Daoy (cell line): ENCODE measurements around the gene MPPED2. TPM values are rescaled to one million over a fixed set of nuclear protein-coding genes. Genes with fewer than 3 reads are reported as not detected.

Experiments used
- DNase-seq: peaks from one replicate; pipeline ENCODE4 v3.0.0-alpha.2; 2015; ENCODE audit warnings: low read depth
- total RNA-seq: library from RNA; depleted of rRNA; stranded (reverse); fragments of >200 nt; shearing (Covaris generic); gene quantifications from 2 replicates; pipeline ENCODE4 v1.2.3, GENCODE V29; 2014

The MPPED2 gene
- total RNA-seq, 1 experiment from 2014 or later, result 0.74 TPM

DNA sequence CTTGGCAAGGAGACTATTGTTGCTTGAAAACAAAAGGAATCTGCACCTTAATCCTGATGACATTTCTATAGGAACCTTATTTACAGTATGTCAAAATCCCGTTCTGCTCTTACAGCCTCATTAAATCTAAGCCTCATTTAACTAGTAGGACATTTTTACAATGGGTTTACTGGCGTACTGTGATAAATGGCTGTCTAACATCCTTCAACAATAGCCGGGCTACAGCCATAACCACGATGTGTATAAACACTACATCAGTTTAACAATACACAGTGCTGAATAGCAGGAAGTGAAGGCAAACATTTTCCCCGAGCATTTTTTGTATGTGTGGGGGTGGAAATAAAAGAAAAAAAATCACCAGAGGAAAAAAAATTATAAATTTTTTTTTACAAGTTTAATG lies 132.0 kb downstream of the MPPED2 start:
- no peak for DNase-seq

DNA sequence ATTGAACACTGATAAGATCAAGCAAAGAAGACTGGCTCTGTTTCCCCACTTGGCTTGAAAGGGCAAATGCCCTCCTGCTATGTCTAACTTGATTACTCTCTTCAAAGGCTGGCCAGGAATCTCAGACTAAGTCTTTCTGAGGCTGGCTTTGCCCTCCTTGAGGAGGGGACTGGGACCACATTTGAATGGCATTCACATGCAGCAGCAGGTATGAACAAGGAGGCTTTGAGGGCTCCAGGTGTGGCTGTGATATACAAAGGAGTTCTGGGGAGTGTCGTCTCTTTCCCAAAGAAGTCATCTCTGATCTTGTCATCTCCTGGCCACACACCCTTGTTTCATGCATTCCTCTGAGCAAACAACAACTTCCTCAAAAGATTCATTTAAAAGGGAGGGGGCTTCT lies 132.4 kb downstream of the MPPED2 start:
- DNase-seq, result no peak

DNA sequence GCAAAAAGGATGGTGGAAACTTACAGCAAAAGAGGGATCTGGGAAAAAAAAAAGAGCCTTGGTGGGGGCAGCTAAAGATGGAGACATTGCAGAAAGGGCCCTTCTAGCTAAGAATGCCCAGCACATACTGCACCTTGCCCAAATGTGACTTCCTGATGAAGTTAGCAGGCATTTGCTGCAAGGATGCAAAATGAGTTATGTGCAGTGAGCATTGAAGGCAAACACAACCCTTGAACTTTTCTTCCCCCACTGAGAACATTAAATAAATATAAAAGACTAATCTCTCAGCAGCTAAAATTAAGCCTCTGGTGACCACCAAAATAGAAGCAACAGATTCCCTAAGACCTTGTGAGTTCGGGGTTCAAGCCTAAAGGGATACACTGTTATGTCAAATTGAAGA lies 133.3 kb downstream of the MPPED2 start:
- no peak for DNase-seq

DNA sequence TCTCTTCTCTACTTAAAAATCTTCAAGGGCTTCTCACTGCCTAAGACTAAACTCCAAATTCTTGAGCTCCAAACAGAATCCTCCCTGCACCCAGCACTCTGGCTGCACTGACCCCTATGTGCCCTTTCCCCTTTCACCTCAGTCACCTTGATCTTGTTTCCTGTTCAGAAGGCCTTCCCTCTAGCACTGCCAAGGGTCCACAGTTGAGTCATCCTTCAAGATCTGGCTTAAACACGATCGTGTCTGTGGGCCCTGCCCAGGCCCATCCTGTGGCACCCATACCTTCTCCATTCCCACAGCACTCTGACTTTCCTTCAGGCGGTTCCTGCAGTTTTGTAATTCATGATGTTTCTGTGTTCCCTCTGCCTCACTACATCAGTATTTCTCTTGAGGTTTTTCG lies 134.0 kb downstream of the MPPED2 start:
- DNase-seq, result no peak

DNA sequence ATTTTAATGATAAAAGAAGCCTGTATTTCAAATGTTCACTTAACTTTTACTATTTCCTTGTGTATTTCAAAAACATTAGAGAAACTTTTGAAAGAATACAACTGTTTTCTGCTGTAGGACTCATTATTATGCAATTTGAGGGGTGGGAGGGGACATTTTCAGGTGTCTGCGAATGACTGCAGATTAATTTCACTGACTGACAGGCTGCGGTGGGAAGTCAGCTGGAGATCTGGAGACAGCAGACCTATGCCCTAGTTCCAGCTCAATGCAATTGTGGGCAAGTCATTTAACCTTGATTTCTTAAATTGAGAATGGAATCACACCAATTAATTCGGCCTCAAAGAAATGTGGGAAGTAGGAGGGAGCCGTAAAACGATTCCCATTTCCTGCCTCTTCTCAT lies 134.5 kb downstream of the MPPED2 start:
- DNase-seq, result peak; percentile 9

DNA sequence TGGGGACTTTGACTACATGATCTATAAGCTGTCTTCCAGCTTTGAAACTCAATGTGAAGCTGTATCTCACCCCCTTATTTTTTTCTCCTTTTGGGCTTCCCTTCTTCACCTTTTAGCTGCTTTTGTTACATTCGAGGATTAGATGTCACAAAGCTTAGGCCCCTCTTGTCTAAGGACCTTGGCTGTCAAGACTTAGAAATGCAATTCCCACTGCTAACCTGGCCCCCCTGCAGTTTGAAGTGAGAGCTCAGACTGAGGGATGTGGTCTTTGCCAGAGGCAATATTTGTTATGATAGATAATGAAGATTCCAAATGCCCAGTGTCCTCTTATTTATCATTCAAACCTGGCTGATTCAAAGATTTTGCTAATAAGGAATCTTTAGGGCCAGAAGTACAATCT lies 135.0 kb downstream of the MPPED2 start:
- DNase-seq, result no peak

DNA sequence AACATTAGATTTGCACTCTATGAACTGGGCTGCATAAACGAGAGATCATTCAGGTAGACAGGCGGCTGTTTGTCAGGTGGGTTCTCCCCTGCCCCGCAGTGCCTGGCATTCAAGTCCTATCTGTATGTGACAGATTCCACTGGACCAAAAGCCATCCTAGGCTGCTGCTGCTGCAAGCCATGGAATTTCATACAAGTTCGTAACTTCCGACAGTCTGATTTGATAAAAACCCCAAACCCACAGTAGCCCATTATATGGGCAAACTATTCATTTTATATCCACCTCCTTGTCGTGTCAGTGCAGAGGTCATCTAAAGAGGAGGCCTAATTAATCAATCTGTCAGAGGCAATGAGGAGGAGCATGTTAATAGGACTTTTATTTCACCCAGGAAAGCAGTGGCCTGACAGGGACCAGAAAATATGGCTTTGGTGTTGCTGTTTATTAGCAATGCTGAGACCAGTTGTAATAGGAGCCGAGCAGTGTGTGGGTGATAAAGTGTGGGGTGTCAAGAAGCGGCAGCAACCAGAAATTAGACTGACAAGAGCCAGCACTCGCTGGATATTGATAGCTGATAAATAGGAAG lies 139.0 kb downstream of the MPPED2 start:
- DNase-seq, result no peak

DNA sequence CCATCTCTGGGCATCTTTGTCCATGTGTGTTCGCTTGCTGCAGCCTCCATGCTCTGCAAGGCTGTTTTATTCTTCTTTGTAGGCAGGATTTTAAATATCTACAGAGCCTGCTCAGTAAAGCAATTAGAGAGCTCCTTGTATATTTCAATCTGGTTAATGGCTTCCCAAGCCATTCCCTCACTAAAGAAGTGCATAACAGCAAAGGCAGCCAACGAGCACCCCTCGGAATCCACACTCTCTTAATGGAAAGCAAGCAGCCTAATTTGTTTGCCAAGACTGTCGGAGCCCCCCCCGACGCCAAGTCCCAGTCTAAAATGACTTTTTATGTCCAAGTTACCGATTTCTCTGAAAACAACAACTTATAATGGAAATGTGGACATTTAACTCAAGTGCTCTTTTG lies 139.6 kb downstream of the MPPED2 start:
- no peak for DNase-seq

DNA sequence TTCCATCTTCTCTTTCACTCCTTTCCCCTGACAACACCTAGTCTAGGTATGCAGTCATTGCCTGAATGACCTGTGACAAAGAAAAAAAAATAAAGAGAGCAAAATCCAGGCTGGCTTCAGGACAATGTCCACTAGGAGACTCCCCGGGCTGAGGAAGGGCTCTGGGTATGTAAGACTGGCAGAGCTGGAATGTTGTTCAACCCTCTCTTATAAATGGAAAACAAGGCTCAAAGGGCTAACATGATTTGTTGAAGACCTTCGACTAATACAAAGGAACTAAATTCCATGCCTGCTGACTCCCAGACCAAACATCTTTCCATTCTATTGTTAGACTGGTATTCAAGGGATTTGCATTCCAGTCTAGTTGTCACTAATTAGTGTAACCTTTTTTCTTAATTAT lies 141.1 kb downstream of the MPPED2 start:
- no peak for DNase-seq

DNA sequence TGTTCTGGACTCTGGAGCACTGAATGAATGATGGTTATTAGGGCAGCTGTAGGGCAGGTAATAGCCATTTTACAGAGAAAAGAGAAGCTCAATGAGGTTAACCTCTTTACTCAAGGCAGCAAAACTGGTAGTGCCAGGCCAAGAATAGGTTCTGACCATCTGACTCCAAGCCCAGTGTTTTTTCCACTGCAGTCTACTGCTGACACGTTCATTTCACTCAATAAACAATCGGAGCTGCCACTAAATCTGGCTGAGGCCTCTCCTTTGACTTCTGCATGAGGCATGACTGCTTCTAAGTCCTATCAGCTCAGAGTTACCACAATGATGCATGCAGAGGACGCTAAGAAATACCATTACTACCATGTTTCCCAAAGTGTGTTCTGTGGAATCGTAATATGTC lies 145.6 kb downstream of the MPPED2 start:
- no peak for DNase-seq

DNA sequence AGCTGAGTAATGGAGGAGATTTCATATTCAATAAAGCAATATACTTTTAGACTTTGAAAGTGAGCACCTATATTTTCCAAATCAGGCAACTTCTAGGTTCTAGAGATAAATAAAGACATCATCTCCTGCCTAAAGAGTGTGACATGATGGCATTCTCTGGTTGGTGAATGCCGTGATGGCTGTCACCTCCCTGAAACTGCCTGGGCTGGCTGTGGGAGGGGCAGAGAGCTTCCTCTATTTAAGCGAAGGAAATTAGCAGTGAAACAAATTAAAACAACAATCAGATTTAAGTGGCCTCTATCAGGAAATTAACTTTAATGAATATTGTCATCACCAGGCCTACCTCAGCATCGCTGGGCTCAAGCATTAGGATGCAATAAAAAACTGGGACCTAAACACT lies 149.4 kb downstream of the MPPED2 start:
- no peak for DNase-seq

DNA sequence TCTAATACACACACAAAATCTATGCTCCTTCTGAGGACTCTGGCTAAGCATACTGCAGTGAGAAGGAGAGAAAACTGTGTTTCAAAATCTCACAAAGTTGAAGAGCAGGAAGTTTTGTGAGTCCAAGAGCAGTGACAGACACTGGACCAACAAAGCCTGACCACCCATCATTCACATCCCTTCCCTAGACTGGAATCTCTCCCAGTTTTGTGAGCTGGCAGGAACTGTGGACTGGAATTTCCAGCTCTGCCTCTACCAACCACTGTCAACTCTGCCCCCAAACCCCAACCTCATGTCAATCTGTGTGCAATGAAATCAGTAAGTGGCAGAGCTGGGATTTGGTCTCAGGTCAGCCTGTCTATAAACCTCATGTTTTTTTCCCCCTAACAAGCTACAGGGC lies 150.7 kb downstream of the MPPED2 start:
- no peak for DNase-seq

DNA sequence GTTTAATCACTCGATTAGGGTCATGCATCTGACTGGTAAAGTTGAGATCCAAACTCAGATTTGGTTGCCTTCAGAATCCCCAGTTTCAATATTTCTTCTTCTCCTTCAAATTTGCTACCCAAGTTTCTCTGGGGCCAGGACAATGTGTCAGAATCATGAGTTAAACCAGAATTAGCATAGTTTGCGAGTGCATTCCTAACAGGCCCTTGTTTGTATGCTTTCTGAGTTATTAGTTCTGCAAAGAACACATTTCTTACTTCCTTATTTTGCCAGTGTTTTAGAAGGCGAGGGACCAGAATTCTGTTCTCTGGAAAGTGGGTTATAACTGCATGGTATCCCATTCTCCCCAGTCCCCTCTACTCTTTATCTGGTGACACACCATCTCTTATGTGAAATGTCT lies 151.3 kb downstream of the MPPED2 start:
- no peak for DNase-seq

DNA sequence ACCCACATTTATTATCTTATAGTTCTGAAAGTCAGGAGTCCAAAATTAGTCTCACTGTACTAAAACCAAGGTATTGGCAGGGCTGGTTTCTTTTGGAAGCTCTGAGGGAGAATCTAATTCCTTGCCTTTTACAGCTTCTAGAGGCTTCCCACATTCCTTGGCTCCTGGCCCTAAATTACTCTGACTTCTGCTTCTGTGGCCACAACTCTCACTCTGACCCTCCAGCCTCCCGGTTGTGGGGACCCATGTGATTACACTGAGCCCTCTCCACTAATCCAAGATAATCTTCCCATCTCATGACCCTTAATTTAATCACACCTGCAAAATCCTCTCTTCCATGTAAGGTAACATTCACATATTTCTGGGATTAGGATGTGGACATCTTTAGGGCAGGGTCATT lies 152.3 kb downstream of the MPPED2 start:
- no peak for DNase-seq

DNA sequence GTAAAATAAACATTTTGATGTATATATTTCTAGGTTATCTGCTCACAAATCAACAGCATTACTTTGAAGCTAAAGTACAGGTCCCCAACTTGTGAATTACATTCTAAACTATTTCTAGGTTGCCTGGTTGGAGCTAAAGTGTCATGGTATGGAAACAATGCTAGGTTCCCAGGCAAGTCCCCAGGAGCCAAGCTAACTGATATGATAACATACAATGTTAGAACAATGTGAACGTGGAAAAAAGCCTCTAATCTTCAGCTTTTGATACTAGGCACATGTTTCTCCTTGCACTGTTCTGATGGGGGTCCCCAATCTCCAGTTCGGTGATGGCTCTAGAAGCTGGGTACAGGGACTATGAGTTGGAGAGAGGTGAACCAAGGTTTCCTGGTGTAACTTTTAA lies 153.4 kb downstream of the MPPED2 start:
- no peak for DNase-seq

DNA sequence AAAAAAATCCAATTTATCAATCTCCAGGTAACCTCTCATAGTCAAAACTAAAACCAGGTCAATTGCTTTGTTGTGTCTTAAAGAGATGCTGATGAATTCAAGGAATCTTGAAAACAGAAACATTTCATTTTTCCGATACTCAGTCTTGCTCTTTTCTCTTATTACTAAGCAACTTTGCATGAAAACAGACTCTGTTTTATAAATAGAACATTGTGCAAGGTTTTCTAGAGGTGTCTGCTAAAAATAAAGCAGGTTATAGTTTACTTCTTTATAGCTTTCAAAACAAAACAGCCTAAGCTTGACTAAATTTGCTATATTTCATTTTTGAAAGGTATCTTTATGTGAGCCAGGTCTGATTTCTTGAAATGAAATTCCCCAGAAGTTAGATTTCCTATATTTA lies 154.0 kb downstream of the MPPED2 start:
- DNase-seq, result no peak

DNA sequence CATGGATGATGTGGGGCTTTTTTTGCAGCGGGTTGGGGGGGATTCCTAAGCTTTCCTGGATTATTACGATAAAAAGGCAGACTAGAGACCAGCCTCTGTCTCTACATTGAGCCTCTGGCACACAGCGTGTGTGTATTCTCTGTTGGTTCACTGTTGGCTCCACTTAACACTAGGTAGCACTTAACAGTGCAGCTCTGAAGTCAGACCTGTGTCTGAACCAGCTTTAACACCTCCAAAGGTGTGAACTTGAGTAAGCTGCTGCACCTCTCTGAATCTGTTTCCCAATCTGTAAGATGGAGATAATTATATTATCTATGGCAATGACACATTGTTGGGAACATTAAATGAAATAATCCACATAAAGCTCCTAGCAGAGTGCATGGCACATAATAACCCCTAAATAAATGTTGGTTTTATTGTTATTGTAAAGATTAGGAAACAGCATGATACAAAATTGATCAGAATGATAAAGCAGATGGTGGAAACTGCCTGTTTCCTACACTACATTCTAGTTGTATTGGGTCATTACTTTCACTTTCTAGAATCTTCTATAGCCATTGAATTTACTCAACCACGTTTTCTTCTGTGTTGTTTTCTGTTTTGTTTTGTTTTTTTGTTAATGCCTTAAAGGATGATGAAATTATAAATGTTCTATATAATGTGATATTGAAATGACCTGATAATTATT lies 154.9 kb downstream of the MPPED2 start:
- no peak for DNase-seq

DNA sequence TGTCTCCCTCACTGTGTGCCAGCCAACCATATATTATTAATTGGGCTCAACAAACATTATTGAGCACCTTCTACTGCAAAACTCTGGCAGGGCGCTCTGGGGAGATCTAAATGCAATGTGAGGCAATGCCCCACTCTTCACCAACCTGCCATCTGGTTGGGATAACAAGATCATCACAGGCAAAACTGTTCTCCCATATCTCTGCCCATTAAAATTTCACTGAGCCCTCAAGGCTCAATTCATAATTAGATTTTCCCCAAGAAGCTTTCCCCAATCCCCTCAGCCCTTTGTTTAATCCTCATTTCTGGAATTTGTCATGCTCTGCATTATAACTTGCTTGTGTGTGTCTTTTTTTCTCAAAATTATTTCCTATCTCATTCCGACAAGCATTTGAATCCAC lies 156.6 kb downstream of the MPPED2 start:
- no peak for DNase-seq

DNA sequence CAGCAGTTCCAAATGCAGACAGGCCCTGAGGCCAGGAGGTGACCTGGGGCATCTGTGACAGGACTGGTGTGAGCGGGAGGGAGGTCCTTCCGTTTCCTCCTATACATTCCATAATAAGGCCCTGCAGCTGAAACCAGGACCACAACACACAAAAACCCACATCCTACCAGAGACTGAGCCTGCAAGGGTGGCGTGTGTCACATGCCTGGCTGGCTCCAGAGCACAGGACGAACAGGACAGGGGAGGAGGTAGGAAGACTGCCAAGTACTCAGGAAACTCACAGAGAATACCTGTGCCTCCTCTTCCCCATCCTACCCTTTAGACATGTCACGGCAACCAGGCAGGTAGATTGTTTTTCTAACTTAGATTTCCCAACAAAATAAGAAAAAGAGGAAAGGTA lies 159.4 kb downstream of the MPPED2 start:
- no peak for DNase-seq

DNA sequence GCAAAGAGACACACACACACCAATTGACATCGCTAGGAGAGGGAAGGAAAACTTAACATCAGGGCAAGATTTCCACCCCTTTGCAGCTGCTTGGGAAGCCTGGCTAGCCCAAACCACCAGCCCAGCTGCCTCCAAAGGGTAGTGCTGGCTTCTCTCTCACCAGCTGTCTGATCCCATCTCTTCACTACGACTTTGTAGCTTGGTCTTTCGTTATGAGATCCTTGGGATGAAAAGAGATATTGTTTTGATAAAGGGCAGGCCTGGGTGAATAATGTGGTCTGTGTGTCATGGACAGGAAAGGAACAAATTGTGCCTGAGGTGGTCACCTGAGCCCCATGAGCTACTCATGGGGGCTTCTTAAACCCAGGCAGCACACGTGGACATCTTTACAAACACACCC lies 161.3 kb downstream of the MPPED2 start:
- DNase-seq, result no peak

DNA sequence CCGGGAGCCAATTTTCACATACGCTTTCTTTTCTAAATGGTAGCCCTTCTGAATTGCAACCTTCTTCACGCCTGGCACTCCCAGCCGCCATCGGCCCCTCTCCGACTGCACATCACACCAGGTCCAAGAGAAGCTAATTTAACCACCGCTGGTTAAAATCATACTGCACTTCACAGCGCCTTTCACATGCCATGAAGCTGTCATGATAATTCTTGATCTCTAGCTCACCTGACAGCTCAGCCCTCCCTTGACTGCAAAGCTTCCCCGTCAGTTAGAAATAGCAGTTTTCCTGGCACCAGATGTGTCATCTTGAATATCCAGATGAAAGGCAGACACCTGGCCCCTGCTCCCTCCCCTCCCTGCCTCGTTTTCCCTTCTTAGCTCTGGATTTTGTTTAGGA lies 161.8 kb downstream of the MPPED2 start:
- DNase-seq, result no peak

DNA sequence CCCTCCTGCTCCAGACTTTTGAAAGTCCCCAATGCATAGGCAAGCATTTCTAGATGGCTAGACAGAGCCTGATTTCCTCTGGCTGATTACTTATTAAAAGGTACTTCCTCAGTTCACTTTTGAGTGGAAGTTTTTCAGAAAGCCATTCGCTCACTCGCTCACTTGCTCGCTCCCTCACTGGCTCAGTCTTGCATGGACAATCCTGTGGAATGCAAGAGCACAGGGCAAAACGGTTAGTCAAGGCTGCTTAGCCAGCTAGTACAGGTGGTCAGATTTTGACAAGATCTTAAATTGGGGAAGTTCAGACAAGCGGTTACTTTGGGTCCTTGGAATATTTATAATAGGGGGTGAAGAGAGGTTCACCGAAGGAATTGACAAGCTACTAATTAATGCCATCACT lies 162.3 kb downstream of the MPPED2 start:
- no peak for DNase-seq

DNA sequence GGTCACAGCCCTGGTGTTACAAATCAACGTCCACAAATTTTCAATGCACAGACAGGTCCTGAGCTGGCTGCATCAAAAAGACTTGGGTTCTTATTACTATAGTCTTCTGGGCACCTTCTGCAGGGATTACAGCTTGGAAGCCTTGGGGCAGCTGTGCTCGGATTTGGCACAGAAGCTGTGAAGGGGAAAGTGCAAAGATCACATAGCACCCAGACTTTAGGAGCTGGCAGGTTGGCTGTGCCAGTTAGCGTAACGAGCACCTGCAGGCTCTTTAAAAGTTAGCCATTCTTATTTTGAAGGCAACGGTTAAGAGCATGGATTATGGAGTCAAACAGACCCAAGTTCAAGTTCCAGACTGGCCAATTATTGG lies 162.9 kb downstream of the MPPED2 start:
- DNase-seq, result no peak
